Esophagus muscularis mucosa (tissue), 3 donors: Measurements from ENCODE around the gene PHAF1.

Experiments used
- POLR2A ChIP-seq: fragments of 450-650 bp; IDR thresholded peaks from one replicate; pipeline ENCODE4 v1.6.1; 2017; ENCODE audit warnings: antibody characterized with exemption, moderate library complexity, mild to moderate bottlenecking, low read depth
- TF ChIP-seq, protein P1 (sequence below), 3 experiments: fragments of 200-600 bp in 2 of 3; fragments of 450-650 bp in 1 of 3; sonication (generic) in 2 of 3; IDR thresholded peaks; one replicate each; pipeline ENCODE4 v1.5.1; 2017 to 2019; ENCODE audit warnings: antibody characterized with exemption in 3 of 3, mild to moderate bottlenecking in 2 of 3, moderate library complexity in 1 of 3

DNA sequence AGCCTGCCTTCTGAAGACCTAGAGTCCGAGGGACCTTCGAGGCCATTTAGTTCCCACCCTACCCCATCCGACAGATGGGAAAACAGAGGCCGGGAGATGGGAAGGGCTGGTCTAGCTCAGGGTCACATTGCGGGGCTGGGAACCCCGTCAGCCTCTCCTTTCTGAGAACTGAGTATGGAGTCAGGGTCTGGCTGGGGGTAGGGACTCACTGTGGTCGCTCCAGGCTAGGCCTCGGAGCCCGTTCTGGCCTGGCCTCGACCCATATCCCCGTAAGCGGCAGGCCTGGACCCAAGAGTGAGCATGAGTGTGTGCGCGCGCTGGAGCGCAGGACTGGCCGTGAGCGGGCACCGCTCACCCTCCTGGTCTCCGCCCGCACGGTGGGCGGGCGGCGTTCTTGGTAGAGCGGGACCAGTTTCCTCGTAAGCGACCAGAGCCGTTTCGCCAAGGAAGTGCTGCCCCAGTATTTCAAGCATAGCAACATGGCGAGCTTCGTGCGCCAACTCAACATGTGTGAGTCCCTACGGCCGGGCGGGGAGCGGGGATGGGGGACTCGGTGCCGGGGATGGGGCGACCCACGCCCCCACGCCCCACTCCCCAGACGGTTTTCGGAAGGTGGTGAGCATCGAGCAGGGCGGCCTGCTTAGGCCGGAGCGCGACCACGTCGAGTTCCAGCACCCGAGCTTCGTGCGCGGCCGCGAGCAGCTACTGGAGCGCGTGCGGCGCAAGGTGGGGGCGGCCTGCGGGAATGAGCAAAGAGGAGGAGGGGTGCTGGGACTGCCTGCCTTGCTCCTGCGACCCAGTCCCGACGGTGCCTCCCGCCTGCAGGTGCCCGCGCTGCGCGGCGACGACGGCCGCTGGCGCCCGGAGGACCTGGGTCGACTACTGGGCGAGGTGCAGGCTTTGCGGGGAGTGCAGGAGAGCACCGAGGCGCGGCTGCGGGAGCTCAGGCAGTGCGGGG, 55.7 kb downstream of the PHAF1 start:
- no peak for TF ChIP-seq POLR2A
- TF ChIP-seq, protein P1, sequence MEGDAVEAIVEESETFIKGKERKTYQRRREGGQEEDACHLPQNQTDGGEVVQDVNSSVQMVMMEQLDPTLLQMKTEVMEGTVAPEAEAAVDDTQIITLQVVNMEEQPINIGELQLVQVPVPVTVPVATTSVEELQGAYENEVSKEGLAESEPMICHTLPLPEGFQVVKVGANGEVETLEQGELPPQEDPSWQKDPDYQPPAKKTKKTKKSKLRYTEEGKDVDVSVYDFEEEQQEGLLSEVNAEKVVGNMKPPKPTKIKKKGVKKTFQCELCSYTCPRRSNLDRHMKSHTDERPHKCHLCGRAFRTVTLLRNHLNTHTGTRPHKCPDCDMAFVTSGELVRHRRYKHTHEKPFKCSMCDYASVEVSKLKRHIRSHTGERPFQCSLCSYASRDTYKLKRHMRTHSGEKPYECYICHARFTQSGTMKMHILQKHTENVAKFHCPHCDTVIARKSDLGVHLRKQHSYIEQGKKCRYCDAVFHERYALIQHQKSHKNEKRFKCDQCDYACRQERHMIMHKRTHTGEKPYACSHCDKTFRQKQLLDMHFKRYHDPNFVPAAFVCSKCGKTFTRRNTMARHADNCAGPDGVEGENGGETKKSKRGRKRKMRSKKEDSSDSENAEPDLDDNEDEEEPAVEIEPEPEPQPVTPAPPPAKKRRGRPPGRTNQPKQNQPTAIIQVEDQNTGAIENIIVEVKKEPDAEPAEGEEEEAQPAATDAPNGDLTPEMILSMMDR (IDR thresholded peaks at IDR 0.05) = no peak
